Mesendoderm (in vitro differentiated cells): ENCODE measurements around the gene GRIK4.
A peak's percentile ranks its signal among the peaks of the same experiment; 100 is the strongest.

ENCODE experiments used
- DNase-seq: peaks from one replicate; pipeline ENCODE4 v3.0.0; 2013
- H2AK5ac ChIP-seq: 2 replicates; pipeline ENCODE4 v1.6.1; 2013; ENCODE audit warnings: low read length, inconsistent platforms
- H2BK120ac ChIP-seq: 2 replicates; pipeline ENCODE4 v1.6.1; 2013; ENCODE audit warnings: low read depth, mild to moderate bottlenecking, low read length, moderate library complexity, mixed read lengths
- H2BK15ac ChIP-seq: replicated peaks from 2 replicates; pipeline ENCODE4 v1.6.1; 2013; ENCODE audit warnings: low read depth, mild to moderate bottlenecking, moderate library complexity
- H2BK5ac ChIP-seq: 2 replicates; pipeline ENCODE4 v1.6.1; 2013; ENCODE audit warnings: low read length, inconsistent platforms
- H3K18ac ChIP-seq: 2 replicates; pipeline ENCODE4 v1.6.1; 2013; ENCODE audit warnings: mild to moderate bottlenecking, low read length, mixed read lengths
- H3K23ac ChIP-seq: one replicate; pipeline ENCODE4 v1.6.1; 2013; ENCODE audit warnings: low read length
- H3K27ac ChIP-seq: 2 replicates; pipeline ENCODE4 v1.5.1; 2013; ENCODE audit warnings: low read depth, mild to moderate bottlenecking, inconsistent platforms, low read length, moderate library complexity
- H3K27me3 ChIP-seq: 2 replicates; pipeline ENCODE4 v1.6.1; 2013; ENCODE audit warnings: low read length, control low read depth, mild to moderate bottlenecking, inconsistent platforms; ENCODE audit not compliant: insufficient read depth, poor library complexity
- H3K36me3 ChIP-seq: 2 replicates; pipeline ENCODE4 v1.6.1; 2013; ENCODE audit warnings: low read length, inconsistent platforms; ENCODE audit not compliant: control insufficient read depth, insufficient read depth
- H3K4ac ChIP-seq: one replicate; pipeline ENCODE4 v1.6.1; 2013; ENCODE audit warnings: low read depth, mild to moderate bottlenecking, low read length, moderate library complexity
- H3K4me1 ChIP-seq: 2 replicates; pipeline ENCODE4 v1.6.1; 2013; ENCODE audit warnings: low read depth, low read length, inconsistent platforms; ENCODE audit not compliant: control insufficient read depth
- H3K4me2 ChIP-seq: 2 replicates; pipeline ENCODE4 v1.6.1; 2013; ENCODE audit warnings: low read length
- H3K4me3 ChIP-seq: 2 replicates; pipeline ENCODE4 v1.5.1; 2013; ENCODE audit warnings: mild to moderate bottlenecking, low read length
- H3K56ac ChIP-seq: one replicate; pipeline ENCODE4 v1.6.1; 2013; ENCODE audit warnings: low read length
- H3K79me1 ChIP-seq: 2 replicates; pipeline ENCODE4 v1.6.1; 2013; ENCODE audit warnings: low read length, inconsistent platforms
- H3K79me2 ChIP-seq: 2 replicates; pipeline ENCODE4 v1.6.1; 2013; ENCODE audit warnings: mild to moderate bottlenecking, low read length; ENCODE audit not compliant: control insufficient read depth, insufficient read depth
- H3K9ac ChIP-seq: 2 replicates; pipeline ENCODE4 v1.6.1; 2013; ENCODE audit warnings: low read length, inconsistent platforms
- H4K5ac ChIP-seq: one replicate; pipeline ENCODE4 v1.6.1; 2013; ENCODE audit warnings: low read length
- H4K8ac ChIP-seq: one replicate; pipeline ENCODE4 v1.6.1; 2013; ENCODE audit warnings: low read depth, mild to moderate bottlenecking, control low read depth, low read length, moderate library complexity
- WGBS: extraction: QIAGEN DNeasy Blood & Tissue Kit; methylation state at CpG from one replicate; pipeline ENCODE4 v1.1.7; 2013; ENCODE audit warnings: low lambda C conversion rate, missing lambda C conversion rate; ENCODE audit not compliant: insufficient coverage; ENCODE audit errors: extremely low coverage; 5-methylcytosine and 5-hydroxymethylcytosine counted together

Gene GRIK4

GRCh38 chr11:120718171-120718570 lies 206.6 kb downstream of the GRIK4 start:
- no peak overlapping the region for H2BK5ac ChIP-seq
- no peaks in the 10 kb centered on the region for H3K79me1 ChIP-seq
- H3K4ac ChIP-seq, result no peak overlapping the region
- no peak overlapping the region for H2BK15ac ChIP-seq
- H3K56ac ChIP-seq, result no peak overlapping the region
- no peaks in the 10 kb centered on the region for H3K36me3 ChIP-seq
- H3K27me3 ChIP-seq, result no peaks in the 10 kb centered on the region
- no peak overlapping the region for H3K23ac ChIP-seq
- peak; percentile 34 for DNase-seq
- no peak overlapping the region for H3K4me3 ChIP-seq
- no CpG with 5 or more reads among the region's 8 CpGs for WGBS
- H2AK5ac ChIP-seq, result no peak overlapping the region
- no peak overlapping the region for H3K27ac ChIP-seq
- no peak overlapping the region for H3K9ac ChIP-seq
- no peak overlapping the region for H3K4me2 ChIP-seq
- H3K4me1 ChIP-seq, result peaks cover 2% of the 10 kb centered on the region
- H2BK120ac ChIP-seq, result no peak overlapping the region
- H3K18ac ChIP-seq, result no peak overlapping the region
- H4K5ac ChIP-seq, result no peak overlapping the region
- no peaks in the 10 kb centered on the region for H3K79me2 ChIP-seq
- H4K8ac ChIP-seq, result no peak overlapping the region

GRCh38 chr11:120719348-120719747 lies 207.8 kb downstream of the GRIK4 start:
- Histone ChIP-seq H3K4me3 (no peak overlapping the region), H3K4me1 (peaks cover 2% of the 10 kb centered on the region), H3K18ac (no peak overlapping the region), H2BK120ac (no peak overlapping the region), H4K8ac (no peak overlapping the region), H3K56ac (no peak overlapping the region), H3K27ac (no peak overlapping the region), H3K4me2 (no peak overlapping the region), H3K36me3 (no peaks in the 10 kb centered on the region), H3K23ac (no peak overlapping the region), H3K79me1 (no peaks in the 10 kb centered on the region), H3K79me2 (no peaks in the 10 kb centered on the region), H3K4ac (no peak overlapping the region), H4K5ac (no peak overlapping the region), H3K27me3 (no peaks in the 10 kb centered on the region), H3K9ac (no peak overlapping the region), H2BK5ac (no peak overlapping the region), H2AK5ac (no peak overlapping the region), H2BK15ac (no peak overlapping the region)
- WGBS, result no CpG with 5 or more reads among the region's 3 CpGs
- DNase-seq, result peak; percentile 31

GRCh38 chr11:120720760-120721159 lies 209.2 kb downstream of the GRIK4 start:
- Histone ChIP-seq H3K27ac (no peak overlapping the region), H3K79me1 (no peaks in the 10 kb centered on the region), H3K23ac (no peak overlapping the region), H3K27me3 (no peaks in the 10 kb centered on the region), H3K4me3 (no peak overlapping the region), H2BK120ac (no peak overlapping the region), H3K4ac (no peak overlapping the region), H3K18ac (no peak overlapping the region), H3K36me3 (no peaks in the 10 kb centered on the region), H4K8ac (no peak overlapping the region), H4K5ac (no peak overlapping the region), H2BK15ac (no peak overlapping the region), H3K4me2 (no peak overlapping the region), H3K56ac (no peak overlapping the region), H2AK5ac (no peak overlapping the region), H3K4me1 (peaks cover 2% of the 10 kb centered on the region), H3K9ac (no peak overlapping the region), H3K79me2 (no peaks in the 10 kb centered on the region), H2BK5ac (no peak overlapping the region)
- DNase-seq, result no peak
- WGBS, result no CpG with 5 or more reads among the region's 1 CpG

GRCh38 chr11:120722524-120722923 lies 211.0 kb downstream of the GRIK4 start:
- no peak overlapping the region for H3K9ac ChIP-seq
- no peak overlapping the region for H2BK120ac ChIP-seq
- H3K4me3 ChIP-seq, result no peak overlapping the region
- H3K36me3 ChIP-seq, result no peaks in the 10 kb centered on the region
- H4K8ac ChIP-seq, result no peak overlapping the region
- no peak overlapping the region for H2BK5ac ChIP-seq
- no peaks in the 10 kb centered on the region for H3K79me1 ChIP-seq
- peak; percentile 25 for DNase-seq
- no peak overlapping the region for H4K5ac ChIP-seq
- no peaks in the 10 kb centered on the region for H3K27me3 ChIP-seq
- no peak overlapping the region for H2AK5ac ChIP-seq
- H3K4ac ChIP-seq, result no peak overlapping the region
- no CpG with 5 or more reads among the region's 6 CpGs for WGBS
- no peak overlapping the region for H2BK15ac ChIP-seq
- no peak overlapping the region for H3K18ac ChIP-seq
- no peak overlapping the region for H3K4me2 ChIP-seq
- no peak overlapping the region for H3K23ac ChIP-seq
- no peaks in the 10 kb centered on the region for H3K79me2 ChIP-seq
- H3K27ac ChIP-seq, result no peak overlapping the region
- no peak overlapping the region for H3K56ac ChIP-seq
- H3K4me1 ChIP-seq, result peaks cover 2% of the 10 kb centered on the region

- no peak overlapping the region for H2BK5ac ChIP-seq
- H3K9ac ChIP-seq, result no peak overlapping the region
- H3K56ac ChIP-seq, result no peak overlapping the region
- no peak for DNase-seq
- no CpG with 5 or more reads among the region's 4 CpGs for WGBS
- H2BK15ac ChIP-seq, result no peak overlapping the region
- H3K27me3 ChIP-seq, result no peaks in the 10 kb centered on the region
- no peak overlapping the region for H3K23ac ChIP-seq
- no peaks in the 10 kb centered on the region for H3K79me1 ChIP-seq
- H2AK5ac ChIP-seq, result no peak overlapping the region
- no peak overlapping the region for H3K4me3 ChIP-seq
- no peaks in the 10 kb centered on the region for H3K79me2 ChIP-seq
- no peak overlapping the region for H4K8ac ChIP-seq
- H3K36me3 ChIP-seq, result no peaks in the 10 kb centered on the region
- no peak overlapping the region for H4K5ac ChIP-seq
- no peak overlapping the region for H3K18ac ChIP-seq
- no peaks in the 10 kb centered on the region for H3K4me1 ChIP-seq
- H2BK120ac ChIP-seq, result no peak overlapping the region
- no peak overlapping the region for H3K27ac ChIP-seq
- no peak overlapping the region for H3K4ac ChIP-seq
- no peak overlapping the region for H3K4me2 ChIP-seq
These were observed 212.2 kb downstream of the GRIK4 start for GRCh38 chr11:120723751-120724150.

- Histone ChIP-seq H4K8ac (no peak overlapping the region), H2AK5ac (no peak overlapping the region), H3K4me1 (no peaks in the 10 kb centered on the region), H3K23ac (no peak overlapping the region), H4K5ac (no peak overlapping the region), H2BK15ac (no peak overlapping the region), H3K56ac (no peak overlapping the region), H3K79me2 (no peaks in the 10 kb centered on the region), H3K36me3 (no peaks in the 10 kb centered on the region), H3K9ac (no peak overlapping the region), H2BK120ac (no peak overlapping the region), H3K18ac (no peak overlapping the region), H3K27ac (no peak overlapping the region), H3K27me3 (no peaks in the 10 kb centered on the region), H3K79me1 (no peaks in the 10 kb centered on the region), H3K4me3 (no peak overlapping the region), H3K4ac (no peak overlapping the region), H3K4me2 (no peak overlapping the region), H2BK5ac (no peak overlapping the region)
- DNase-seq, result no peak
These were observed 216.2 kb downstream of the GRIK4 start for GRCh38 chr11:120727752-120728151.
